Left ventricle myocardium inferior (tissue), 1 donor: Measurements from ENCODE around the gene GPATCH2. TPM values are rescaled to one million over a fixed set of nuclear protein-coding genes. Genes with fewer than 3 reads are reported as not detected.

ENCODE experiments used
- total RNA-seq: library from RNA; stranded (reverse); fragmentation: NEBNext Ultra II Directional; extraction: Animal tissue kit (Norgen Biotek cat#: 25700); gene quantifications from one replicate; pipeline ENCODE4 v1.2.1, GENCODE V29; 2021
- donor health status: DM: no; HTN: yes; CAD: no; lungs with severe emphysema.

GPATCH2 gene
- total RNA-seq, 1 donor from 2014 or later, result 7.0 TPM

Other genes starting within 250 kb of the GPATCH2 start
- gene SPATA17, start 254 bp upstream of the GPATCH2 start, total RNA-seq, result 1.2 TPM